Upper lobe of left lung (tissue), 6 donors: ENCODE measurements around the gene WDR48. TPM values are rescaled to one million over a fixed set of nuclear protein-coding genes. Genes with fewer than 3 reads are reported as not detected.

ENCODE experiments used
- ATAC-seq, 2 donors: fragments of 200-7000 bp; cut with Tn5 transposase; one replicate each; pipeline ENCODE4 v1.9.1; 2022; ENCODE audit warnings: mild to moderate bottlenecking in 2 of 2, moderate library complexity in 2 of 2; ENCODE audit not compliant: low FRiP score in 2 of 2
- DNase-seq, 2 donors: peaks; one replicate each; pipeline ENCODE4 v3.0.0-alpha.2; 2019 to 2020
- H3K27ac ChIP-seq, 4 donors: fragments of 200-600 bp; sonication (generic); one replicate each; pipeline ENCODE4 v1.5.1; 2016 to 2019
- H3K27me3 ChIP-seq, 4 donors: fragments of 200-600 bp; sonication (generic); one replicate each; pipeline ENCODE4 v1.5.1; 2017 to 2019
- H3K36me3 ChIP-seq, 4 donors: fragments of 200-600 bp; sonication (generic); one replicate each; pipeline ENCODE4 v1.5.1; 2016 to 2019
- H3K4me1 ChIP-seq, 4 donors: fragments of 200-600 bp; sonication (generic); one replicate each; pipeline ENCODE4 v1.5.1; 2018 to 2019
- H3K4me3 ChIP-seq, 4 donors: fragments of 200-600 bp; sonication (generic); one replicate each; pipeline ENCODE4 v1.5.1; 2017 to 2019; ENCODE audit warnings: mild to moderate bottlenecking in 2 of 4, moderate library complexity in 1 of 4
- H3K9me3 ChIP-seq, 4 donors: fragments of 200-600 bp; sonication (generic); one replicate each; pipeline ENCODE4 v1.5.1; 2018 to 2019
- EP300 ChIP-seq, 4 donors: sonication (generic); formaldehyde crosslinking; IDR thresholded peaks; one replicate each; pipeline ENCODE4 v1.5.1; 2017; ENCODE audit warnings: antibody characterized with exemption in 4 of 4, control low read depth in 2 of 4
- POLR2A ChIP-seq, 4 donors: fragments of 450-650 bp; IDR thresholded peaks; one replicate each; pipeline ENCODE4 v1.5.1; 2016 to 2017; ENCODE audit warnings: antibody characterized with exemption in 4 of 4, mild to moderate bottlenecking in 2 of 4
- POLR2AphosphoS5 ChIP-seq, 2 donors: sonication (generic); formaldehyde crosslinking; IDR thresholded peaks; one replicate each; pipeline ENCODE4 v1.5.1; 2017; ENCODE audit warnings: antibody characterized with exemption in 2 of 2
- WGBS, 2 donors: methylation state at CpG; one replicate each; pipeline ENCODE4 v1.1.5; 2017 to 2018; 5-methylcytosine and 5-hydroxymethylcytosine counted together
- total RNA-seq, 6 donors: library from RNA; depleted of rRNA in 4 of 6; stranded (reverse); fragments of >200 nt in 4 of 6; gene quantifications; one replicate each; pipeline versions ENCODE4 v1.1.0 to v1.2.1, GENCODE V29; 2016 to 2021
- TF ChIP-seq, protein P1 (sequence below), 6 experiments: fragments of 450-650 bp in 4 of 6; fragments of 200-600 bp in 2 of 6; sonication (generic) in 2 of 6; IDR thresholded peaks; one replicate each; pipeline ENCODE4 v1.5.1; 2016 to 2019; ENCODE audit warnings: antibody characterized with exemption in 6 of 6
- donor health status: DM: no; HTN: no; CAD: no; lungs with moderate emphysema.
- donor health status: DM: no; HTN: yes; CAD: no; lungs with severe emphysema.

Gene WDR48
- total RNA-seq, 6 donors from 2014 or later, result 9.7 to 30.2 (median 25.5) TPM

DNA sequence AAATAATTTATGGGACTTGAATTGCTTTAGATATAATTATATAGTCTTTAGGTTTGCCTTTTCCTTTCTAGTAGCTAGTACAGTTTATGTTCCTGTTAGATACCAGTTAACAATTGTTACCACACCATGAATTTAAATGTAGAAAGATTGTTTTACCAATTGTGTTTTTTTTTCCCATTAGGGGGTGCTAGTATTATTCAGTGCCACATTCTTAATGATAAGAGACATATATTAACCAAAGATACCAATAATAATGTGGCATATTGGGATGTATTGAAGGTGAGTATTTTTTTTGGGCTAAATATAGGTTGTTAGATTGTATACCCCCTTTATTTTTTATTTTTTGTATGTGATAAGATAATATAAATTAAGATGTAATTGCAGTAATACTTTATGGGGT, 27.7 kb downstream of the WDR48 start:
- H3K4me1 ChIP-seq, result no peaks in the 10 kb centered on the region
- ATAC-seq, result no peak
- no peak for DNase-seq
- H3K9me3 ChIP-seq, result no peaks in the 10 kb centered on the region
- TF ChIP-seq, protein P1, sequence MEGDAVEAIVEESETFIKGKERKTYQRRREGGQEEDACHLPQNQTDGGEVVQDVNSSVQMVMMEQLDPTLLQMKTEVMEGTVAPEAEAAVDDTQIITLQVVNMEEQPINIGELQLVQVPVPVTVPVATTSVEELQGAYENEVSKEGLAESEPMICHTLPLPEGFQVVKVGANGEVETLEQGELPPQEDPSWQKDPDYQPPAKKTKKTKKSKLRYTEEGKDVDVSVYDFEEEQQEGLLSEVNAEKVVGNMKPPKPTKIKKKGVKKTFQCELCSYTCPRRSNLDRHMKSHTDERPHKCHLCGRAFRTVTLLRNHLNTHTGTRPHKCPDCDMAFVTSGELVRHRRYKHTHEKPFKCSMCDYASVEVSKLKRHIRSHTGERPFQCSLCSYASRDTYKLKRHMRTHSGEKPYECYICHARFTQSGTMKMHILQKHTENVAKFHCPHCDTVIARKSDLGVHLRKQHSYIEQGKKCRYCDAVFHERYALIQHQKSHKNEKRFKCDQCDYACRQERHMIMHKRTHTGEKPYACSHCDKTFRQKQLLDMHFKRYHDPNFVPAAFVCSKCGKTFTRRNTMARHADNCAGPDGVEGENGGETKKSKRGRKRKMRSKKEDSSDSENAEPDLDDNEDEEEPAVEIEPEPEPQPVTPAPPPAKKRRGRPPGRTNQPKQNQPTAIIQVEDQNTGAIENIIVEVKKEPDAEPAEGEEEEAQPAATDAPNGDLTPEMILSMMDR (IDR thresholded peaks at IDR 0.05), result no peak
- TF ChIP-seq POLR2AphosphoS5 (IDR thresholded peaks at IDR 0.05), result no peak
- no peak for TF ChIP-seq EP300 (IDR thresholded peaks at IDR 0.05)
- TF ChIP-seq POLR2A (IDR thresholded peaks at IDR 0.05), result no peak
- H3K27ac ChIP-seq, result no peak overlapping the region
- H3K27me3 ChIP-seq, result no peaks in the 10 kb centered on the region
- no peak overlapping the region for H3K4me3 ChIP-seq
- peaks cover 17 to 77% (median 35%) of the 10 kb centered on the region in 4 donors for H3K36me3 ChIP-seq

DNA sequence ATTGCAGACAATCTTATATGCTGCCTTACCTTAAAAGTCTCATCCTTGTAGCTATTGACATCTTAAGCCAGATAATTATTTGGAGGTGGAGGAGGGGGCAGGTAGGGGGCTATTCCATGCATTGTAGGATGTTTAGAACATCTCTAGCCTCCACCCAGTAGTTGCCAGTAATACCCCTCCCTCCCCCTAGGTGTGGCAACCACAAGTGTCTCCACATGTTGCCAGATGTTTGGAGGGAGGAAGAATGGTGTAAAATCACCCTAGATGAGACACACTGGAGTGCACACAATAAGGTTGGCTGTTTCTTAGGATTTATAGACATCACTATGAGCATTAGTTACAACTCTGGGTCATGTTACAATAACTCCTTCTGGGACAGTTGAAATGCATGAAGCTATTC, 28.2 kb downstream of the WDR48 start:
- Histone ChIP-seq H3K4me3 (no peak overlapping the region), H3K4me1 (no peaks in the 10 kb centered on the region), H3K9me3 (no peaks in the 10 kb centered on the region), H3K27me3 (no peaks in the 10 kb centered on the region), H3K27ac (no peak overlapping the region), H3K36me3 (peaks cover 16 to 77% (median 33%) of the 10 kb centered on the region in 4 donors)
- no peak for ATAC-seq
- DNase-seq, result no peak
- no peak for TF ChIP-seq POLR2AphosphoS5 (IDR thresholded peaks at IDR 0.05)
- TF ChIP-seq POLR2A (IDR thresholded peaks at IDR 0.05), result no peak

GRCh38 chr3:39082666-39083313, 31.0 kb downstream of the WDR48 start:
- H3K9me3 ChIP-seq, result no peaks in the 10 kb centered on the region
- no peak overlapping the region for H3K4me3 ChIP-seq
- no peak for ATAC-seq
- no peak for TF ChIP-seq POLR2AphosphoS5 (IDR thresholded peaks at IDR 0.05)
- TF ChIP-seq, protein P1 (IDR thresholded peaks at IDR 0.05), result no peak
- no peak for TF ChIP-seq EP300 (IDR thresholded peaks at IDR 0.05)
- no peak for TF ChIP-seq POLR2A (IDR thresholded peaks at IDR 0.05)
- H3K27ac ChIP-seq, result no peak overlapping the region
- no peaks in the 10 kb centered on the region for H3K4me1 ChIP-seq
- no peaks in the 10 kb centered on the region for H3K27me3 ChIP-seq
- WGBS, 2 donors, result 94 to 99% methylated on average over 4 of the region's 4 CpGs
- DNase-seq, result no peak
- peaks cover 8 to 74% (median 25%) of the 10 kb centered on the region in 4 donors for H3K36me3 ChIP-seq

DNA sequence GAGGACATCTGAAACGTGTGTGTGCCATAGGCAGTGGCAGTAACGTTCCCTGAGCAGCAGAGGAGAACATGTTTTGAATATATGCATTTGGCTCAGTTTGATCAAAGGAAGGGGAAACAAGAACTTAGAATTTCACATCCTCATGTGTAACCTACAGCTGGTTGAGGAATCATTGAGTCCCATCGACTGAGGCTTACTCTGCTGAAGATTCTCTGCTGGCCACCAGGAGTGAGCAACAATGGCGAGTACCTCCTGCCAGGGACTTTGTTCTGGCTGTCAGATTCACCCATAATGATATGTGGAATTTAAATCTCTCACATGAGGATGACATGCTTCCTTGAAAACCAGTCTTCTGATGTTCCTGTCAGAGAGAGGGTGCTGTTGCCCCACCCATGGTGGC, 34.3 kb downstream of the WDR48 start:
- Histone ChIP-seq H3K36me3 (peaks cover 21 to 82% (median 40%) of the 10 kb centered on the region in 4 donors), H3K4me3 (no peak overlapping the region), H3K27ac (no peak overlapping the region), H3K9me3 (no peaks in the 10 kb centered on the region), H3K27me3 (no peaks in the 10 kb centered on the region), H3K4me1 (no peaks in the 10 kb centered on the region)
- DNase-seq (no peak), ATAC-seq (no peak)
- TF ChIP-seq, protein P1 (IDR thresholded peaks at IDR 0.05), result no peak
- TF ChIP-seq POLR2AphosphoS5 (IDR thresholded peaks at IDR 0.05) (no peak), EP300 (IDR thresholded peaks at IDR 0.05) (no peak), POLR2A (IDR thresholded peaks at IDR 0.05) (no peak)
- 86 to 90% methylated on average over 4 of the region's 4 CpGs for WGBS, 2 donors

DNA sequence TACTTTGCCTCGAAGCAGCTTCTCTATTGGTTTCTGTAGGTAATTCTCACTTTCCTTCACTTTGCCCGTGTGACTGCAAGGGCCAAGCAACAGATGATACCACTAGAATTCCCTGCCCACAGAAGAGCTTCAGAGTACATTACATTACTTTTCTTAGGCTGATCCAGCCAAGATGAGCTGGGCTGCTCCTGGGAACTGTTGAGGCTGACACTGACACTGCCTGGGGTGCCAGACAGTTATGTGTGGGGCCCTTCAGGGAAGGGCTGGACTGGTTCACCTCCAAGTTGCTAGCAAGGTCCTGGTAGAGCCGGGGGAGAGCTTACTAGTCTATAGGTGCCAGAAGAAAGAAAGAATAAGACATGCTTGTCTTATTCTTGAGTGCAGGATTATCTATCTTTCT, 36.6 kb downstream of the WDR48 start:
- ATAC-seq (no peak), DNase-seq (no peak)
- WGBS, 2 donors, result 95 to 100% methylated on average over 3 of the region's 3 CpGs
- TF ChIP-seq POLR2AphosphoS5 (IDR thresholded peaks at IDR 0.05) (no peak), POLR2A (IDR thresholded peaks at IDR 0.05) (no peak), EP300 (IDR thresholded peaks at IDR 0.05) (no peak)
- TF ChIP-seq, protein P1 (IDR thresholded peaks at IDR 0.05), result no peak
- H3K4me1 ChIP-seq, result no peaks in the 10 kb centered on the region
- H3K36me3 ChIP-seq, result peaks cover 21 to 91% (median 44%) of the 10 kb centered on the region in 4 donors
- no peak overlapping the region for H3K27ac ChIP-seq
- H3K27me3 ChIP-seq, result no peaks in the 10 kb centered on the region
- no peak overlapping the region for H3K4me3 ChIP-seq
- H3K9me3 ChIP-seq, result no peaks in the 10 kb centered on the region
